HepG2 (cell line): ENCODE measurements around the gene MGLL.

Experiments
- ATAD3A ChIP-seq: sonication (generic); formaldehyde crosslinking; IDR thresholded peaks from 2 replicates; pipeline ENCODE4 v1.4.0; 2020; ENCODE audit warnings: missing genetic modification reagents
- ELK4 ChIP-seq: sonication (generic); formaldehyde crosslinking; IDR thresholded peaks from 2 replicates; pipeline ENCODE4 v1.9.0; 2021; ENCODE audit warnings: missing genetic modification reagents, borderline replicate concordance
- ETS1 ChIP-seq: sonication (generic); formaldehyde crosslinking; IDR thresholded peaks from 2 replicates; pipeline ENCODE4 v1.4.0; 2020; ENCODE audit warnings: missing genetic modification reagents
- ETV6 ChIP-seq: sonication (generic); formaldehyde crosslinking; conservative IDR thresholded peaks from 2 replicates; pipeline ENCODE4 v1.4.0; 2020; ENCODE audit warnings: missing genetic modification reagents
- EZH2 ChIP-seq: conservative IDR thresholded peaks from 2 replicates; pipeline ENCODE4 v1.6.1; 2012; ENCODE audit warnings: mild to moderate bottlenecking, low read depth, low read length, moderate library complexity
- JUND ChIP-seq: sonication (generic); formaldehyde crosslinking; IDR thresholded peaks from 2 replicates; pipeline ENCODE4 v1.8.0; 2022; ENCODE audit warnings: mild to moderate bottlenecking, missing genetic modification reagents
- MTF1 ChIP-seq: sonication (generic); formaldehyde crosslinking; IDR thresholded peaks from 2 replicates; pipeline ENCODE4 v1.5.0; 2020; ENCODE audit warnings: missing genetic modification reagents
- NR2F1 ChIP-seq, 2 experiments: fragments of 450-650 bp in 1 of 2; formaldehyde crosslinking in 1 of 2; IDR thresholded peaks; 2 replicates each; pipeline versions ENCODE4 v1.5.0 to v1.6.1; 2016 to 2020; ENCODE audit warnings: mild to moderate bottlenecking in 1 of 2, missing compliant biosample characterization in 1 of 2, missing genetic modification reagents in 1 of 2, moderate library complexity in 1 of 2
- REPIN1 ChIP-seq: sonication (generic); formaldehyde crosslinking; IDR thresholded peaks from 2 replicates; pipeline ENCODE4 v1.8.0; 2022; ENCODE audit warnings: missing genetic modification reagents, low read depth, mild to moderate bottlenecking, borderline replicate concordance
- SRF ChIP-seq: IDR thresholded peaks from 2 replicates; pipeline ENCODE4 v1.6.1; 2011; ENCODE audit warnings: mild to moderate bottlenecking, low read depth, low read length, moderate library complexity
- ZBTB1 ChIP-seq: sonication (generic); formaldehyde crosslinking; IDR thresholded peaks from 2 replicates; pipeline ENCODE4 v1.4.0; 2020; ENCODE audit warnings: missing genetic modification reagents, borderline replicate concordance
- ZBTB46 ChIP-seq: sonication (generic); formaldehyde crosslinking; IDR thresholded peaks from 2 replicates; pipeline ENCODE4 v1.4.0; 2020; ENCODE audit warnings: mild to moderate bottlenecking, missing genetic modification reagents, borderline replicate concordance
- ZBTB7B ChIP-seq: sonication (generic); formaldehyde crosslinking; IDR thresholded peaks from 2 replicates; pipeline ENCODE4 v1.4.0; 2020; ENCODE audit warnings: missing genetic modification reagents

- TF ChIP-seq ATAD3A (CRISPR knock-in tag) (no peak), EZH2 (no peak), JUND (no peak), ZBTB1 (CRISPR knock-in tag) (no peak), ELK4 (CRISPR knock-in tag) (no peak), ZBTB46 (no peak), NR2F1 (CRISPR knock-in tag; IDR thresholded peaks at IDR 0.05) (no peak), ZBTB7B (no peak), SRF (no peak), ETV6 (no peak), ETS1 (no peak), MTF1 (no peak), REPIN1 (CRISPR knock-in tag) (no peak)
Measured at GRCh38 chr3:127800508-127800907, 21.8 kb downstream of the MGLL start.
